Neural cell (in vitro differentiated cells): ENCODE results near the gene FAM9C. TPM values are rescaled to one million over a fixed set of nuclear protein-coding genes. Genes with fewer than 3 reads are reported as not detected.

Experiments
- H2AFZ ChIP-seq: fragments of 200-600, 300-800 bp; sonication (generic), shearing (Covaris generic); 2 replicates; pipeline ENCODE4 v1.6.0; 2014; ENCODE audit warnings: low read depth, mild to moderate bottlenecking, antibody characterized with exemption, low read length, moderate library complexity
- H3F3A ChIP-seq: fragments of 200-600 bp; shearing (Covaris generic); 2 replicates; pipeline ENCODE4 v1.6.1; 2016; ENCODE audit warnings: mild to moderate bottlenecking, moderate library complexity, mixed read lengths, antibody characterized with exemption, low read length; ENCODE audit not compliant: insufficient read depth, poor library complexity, severe bottlenecking
- H3K27ac ChIP-seq: fragments of 200-600, 300-800 bp; sonication (generic), shearing (Covaris generic); 2 replicates; pipeline ENCODE4 v1.5.1; 2014; ENCODE audit warnings: mild to moderate bottlenecking, low read length, moderate library complexity
- H3K27me3 ChIP-seq: fragments of 300-800, 200-600 bp; sonication (generic), shearing (Covaris generic); 2 replicates; pipeline ENCODE4 v1.6.0; 2014; ENCODE audit warnings: mild to moderate bottlenecking, low read depth, low read length, moderate library complexity; ENCODE audit not compliant: insufficient read depth
- H3K36me3 ChIP-seq: fragments of 300-800, 200-600 bp; sonication (generic), shearing (Covaris generic); 2 replicates; pipeline ENCODE4 v1.5.1; 2014; ENCODE audit warnings: mild to moderate bottlenecking, antibody characterized with exemption, low read length, moderate library complexity; ENCODE audit not compliant: insufficient read depth
- H3K4me2 ChIP-seq: fragments of 300-800, 200-600 bp; sonication (generic), shearing (Covaris generic); 2 replicates; pipeline ENCODE4 v1.6.0; 2014; ENCODE audit warnings: mild to moderate bottlenecking, low read length
- H3K4me3 ChIP-seq: fragments of 300-800, 200-600 bp; sonication (generic), shearing (Covaris generic); 2 replicates; pipeline ENCODE4 v1.5.1; 2014; ENCODE audit warnings: mild to moderate bottlenecking, low read length, moderate library complexity
- H3K79me2 ChIP-seq: fragments of 200-600 bp; shearing (Covaris generic); replicated peaks from 2 replicates; pipeline ENCODE4 v1.6.0; 2014; ENCODE audit warnings: mild to moderate bottlenecking, low read length, moderate library complexity; ENCODE audit not compliant: insufficient read depth
- H3K9ac ChIP-seq: fragments of 300-800, 200-600 bp; sonication (generic), shearing (Covaris generic); 2 replicates; pipeline ENCODE4 v1.6.1; 2016; ENCODE audit warnings: mild to moderate bottlenecking, low read length, mixed read lengths
- H3K9me2 ChIP-seq: fragments of 200-600 bp; shearing (Covaris generic); 2 replicates; pipeline ENCODE4 v1.6.1; 2016; ENCODE audit warnings: mild to moderate bottlenecking, low read length, mixed read lengths; ENCODE audit not compliant: insufficient read depth
- H3K9me3 ChIP-seq: fragments of 200-600, 300-800 bp; sonication (generic), shearing (Covaris generic); 2 replicates; pipeline ENCODE4 v1.6.1; 2016; ENCODE audit warnings: mild to moderate bottlenecking, mixed run types, low read length, moderate library complexity, mixed read lengths
- H4K20me1 ChIP-seq: fragments of 200-600 bp; shearing (Covaris generic); 2 replicates; pipeline ENCODE4 v1.6.1; 2016; ENCODE audit warnings: mild to moderate bottlenecking, mixed run types; ENCODE audit not compliant: insufficient read depth
- CTCF ChIP-seq: fragments of 450-650 bp; IDR thresholded peaks from 2 replicates; pipeline ENCODE4 v1.5.1; 2014; ENCODE audit warnings: antibody characterized with exemption, mild to moderate bottlenecking, moderate library complexity; ENCODE audit not compliant: poor library complexity, severe bottlenecking
- EP300 ChIP-seq: fragments of 450-650 bp; conservative IDR thresholded peaks from 2 replicates; pipeline ENCODE4 v1.6.1; 2014; ENCODE audit warnings: antibody characterized with exemption, mild to moderate bottlenecking, moderate library complexity; ENCODE audit not compliant: poor library complexity, severe bottlenecking
- EZH2 ChIP-seq: fragments of 200-600, 300-800 bp; shearing (Covaris generic), sonication (generic); IDR thresholded peaks from 2 replicates; pipeline ENCODE4 v1.6.1; 2014; ENCODE audit warnings: antibody characterized with exemption, low read length, borderline replicate concordance, mild to moderate bottlenecking; ENCODE audit not compliant: insufficient read depth, poor library complexity, severe bottlenecking
- MXI1 ChIP-seq: fragments of 450-650 bp; conservative IDR thresholded peaks from 2 replicates; pipeline ENCODE4 v1.6.1; 2014; ENCODE audit warnings: antibody characterized with exemption, mild to moderate bottlenecking; ENCODE audit not compliant: poor library complexity, severe bottlenecking
- POLR2AphosphoS5 ChIP-seq: IDR thresholded peaks from 2 replicates; pipeline ENCODE4 v1.6.1; 2012
- RAD21 ChIP-seq: fragments of 450-650 bp; conservative IDR thresholded peaks from 2 replicates; pipeline ENCODE4 v1.6.1; 2014; ENCODE audit warnings: antibody characterized with exemption, mild to moderate bottlenecking, moderate library complexity
- REST ChIP-seq: IDR thresholded peaks from 2 replicates; pipeline ENCODE4 v1.6.1; 2012; ENCODE audit warnings: borderline replicate concordance
- SMC3 ChIP-seq: fragments of 450-650 bp; conservative IDR thresholded peaks from 2 replicates; pipeline ENCODE4 v1.6.1; 2014; ENCODE audit warnings: antibody characterized with exemption, mild to moderate bottlenecking, moderate library complexity; ENCODE audit not compliant: poor library complexity
- TAF1 ChIP-seq: IDR thresholded peaks from 2 replicates; pipeline ENCODE4 v1.6.1; 2012; ENCODE audit warnings: low read depth
- polyA plus RNA-seq: library from polyadenylated mRNA; depleted of rRNA; stranded (reverse); fragments of >200 nt; gene quantifications from 2 replicates; pipeline ENCODE4 v1.2.3, GENCODE V29; 2014

FAM9C gene
- polyA plus RNA-seq, 1 donor from 2014 or later = not detected

- TF ChIP-seq RAD21 (no peak), REST (no peak), EZH2 (no peak), TAF1 (no peak), MXI1 (no peak), SMC3 (no peak), POLR2AphosphoS5 (no peak), CTCF (no peak), EP300 (no peak)
- no peaks in the 10 kb centered on the region for H4K20me1 ChIP-seq
- no peaks in the 10 kb centered on the region for H3K9me2 ChIP-seq
- no peak overlapping the region for H2AFZ ChIP-seq
- H3K36me3 ChIP-seq = no peaks in the 10 kb centered on the region
- no peaks in the 10 kb centered on the region for H3K9me3 ChIP-seq
- H3K9ac ChIP-seq = no peak overlapping the region
- no peak overlapping the region for H3K4me3 ChIP-seq
- H3K79me2 ChIP-seq = no peaks in the 10 kb centered on the region
- no peak overlapping the region for H3K4me2 ChIP-seq
- H3F3A ChIP-seq = no peaks in the 10 kb centered on the region
- no peak overlapping the region for H3K27ac ChIP-seq
- H3K27me3 ChIP-seq = no peaks in the 10 kb centered on the region
Measured at GRCh38 chrX:13000301-13000811, 44.1 kb downstream of the FAM9C start.

GRCh38 chrX:12999422-12999821 is 45.0 kb downstream of the FAM9C start:
- Histone ChIP-seq H3K9me3 (no peaks in the 10 kb centered on the region), H4K20me1 (no peaks in the 10 kb centered on the region), H3K36me3 (no peaks in the 10 kb centered on the region), H3K4me2 (no peak overlapping the region), H3F3A (no peaks in the 10 kb centered on the region), H3K4me3 (no peak overlapping the region), H2AFZ (no peak overlapping the region), H3K27ac (no peak overlapping the region), H3K27me3 (no peaks in the 10 kb centered on the region), H3K79me2 (no peaks in the 10 kb centered on the region), H3K9ac (no peak overlapping the region), H3K9me2 (no peaks in the 10 kb centered on the region)
- TF ChIP-seq EZH2 (no peak), MXI1 (no peak), REST (no peak), CTCF (no peak), RAD21 (no peak), POLR2AphosphoS5 (no peak), TAF1 (no peak), EP300 (no peak), SMC3 (no peak)
